Parathyroid adenoma (tissue), 2 donors: ENCODE data around the gene SMIM31.

Source experiments
- H2AFZ ChIP-seq: fragments of 300-600 bp; sonication (generic); one replicate; pipeline ENCODE4 v1.7.0; 2017; ENCODE audit warnings: antibody characterized with exemption, mild to moderate bottlenecking
- H3K27ac ChIP-seq: fragments of 300-600 bp; sonication (generic); one replicate; pipeline ENCODE4 v1.7.0; 2017
- H3K27me3 ChIP-seq: fragments of 300-600 bp; sonication (generic); one replicate; pipeline ENCODE4 v1.7.0; 2017; ENCODE audit warnings: low read length; ENCODE audit not compliant: control insufficient read depth, insufficient read depth
- H3K36me3 ChIP-seq: fragments of 300-600 bp; sonication (generic); one replicate; pipeline ENCODE4 v1.7.0; 2017; ENCODE audit warnings: low read length; ENCODE audit not compliant: control insufficient read depth, insufficient read depth
- H3K4me1 ChIP-seq: fragments of 300-600 bp; sonication (generic); one replicate; pipeline ENCODE4 v1.7.0; 2017; ENCODE audit warnings: control low read depth
- H3K4me2 ChIP-seq: fragments of 300-600 bp; sonication (generic); one replicate; pipeline ENCODE4 v1.7.0; 2017; ENCODE audit warnings: low read length
- H3K4me3 ChIP-seq: fragments of 300-600 bp; sonication (generic); one replicate; pipeline ENCODE4 v1.7.0; 2017; ENCODE audit warnings: low read depth, low read length
- H3K79me2 ChIP-seq: fragments of 300-600 bp; sonication (generic); one replicate; pipeline ENCODE4 v1.7.0; 2017; ENCODE audit warnings: control low read depth
- H3K9ac ChIP-seq: fragments of 300-600 bp; sonication (generic); one replicate; pipeline ENCODE4 v1.7.0; 2017; ENCODE audit warnings: mild to moderate bottlenecking
- H3K9me3 ChIP-seq: fragments of 300-600 bp; sonication (generic); one replicate; pipeline ENCODE4 v1.7.0; 2017; ENCODE audit warnings: low read length; ENCODE audit not compliant: control insufficient read depth
- TF ChIP-seq, protein P1 (sequence below): fragments of 300-600 bp; sonication (generic); IDR thresholded peaks from one replicate; pipeline ENCODE4 v1.7.0; 2017; ENCODE audit warnings: antibody characterized with exemption, mild to moderate bottlenecking
- donor health status: primary hyperparathyroidism.

The SMIM31 gene

DNA sequence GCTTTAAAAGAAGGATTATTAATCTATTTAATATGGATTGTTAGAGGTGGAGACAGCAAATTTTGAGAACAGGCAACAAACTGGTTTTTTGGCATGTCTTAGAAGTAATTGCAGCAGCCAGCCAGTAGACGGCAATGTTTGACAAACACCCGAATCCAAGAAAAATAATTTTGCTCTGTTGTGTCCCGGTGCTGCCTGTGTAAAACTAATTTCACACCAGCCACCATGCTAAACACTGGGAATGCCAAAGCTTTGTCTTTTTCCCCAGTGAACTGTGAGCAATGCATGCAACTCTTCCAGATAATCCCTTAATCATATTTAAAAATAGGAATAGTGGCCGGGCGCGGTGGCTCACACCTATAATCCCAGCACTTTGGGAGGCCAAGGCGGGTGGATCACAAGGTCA is 25.9 kb downstream of the SMIM31 start:
- Histone ChIP-seq H3K27me3 (no peaks in the 10 kb centered on the region), H3K4me2 (no peak overlapping the region), H3K27ac (no peak overlapping the region), H3K9ac (no peak overlapping the region), H3K4me1 (no peaks in the 10 kb centered on the region), H3K9me3 (no peaks in the 10 kb centered on the region), H3K36me3 (no peaks in the 10 kb centered on the region), H2AFZ (no peak overlapping the region), H3K4me3 (no peak overlapping the region), H3K79me2 (no peaks in the 10 kb centered on the region)
- TF ChIP-seq, protein P1, sequence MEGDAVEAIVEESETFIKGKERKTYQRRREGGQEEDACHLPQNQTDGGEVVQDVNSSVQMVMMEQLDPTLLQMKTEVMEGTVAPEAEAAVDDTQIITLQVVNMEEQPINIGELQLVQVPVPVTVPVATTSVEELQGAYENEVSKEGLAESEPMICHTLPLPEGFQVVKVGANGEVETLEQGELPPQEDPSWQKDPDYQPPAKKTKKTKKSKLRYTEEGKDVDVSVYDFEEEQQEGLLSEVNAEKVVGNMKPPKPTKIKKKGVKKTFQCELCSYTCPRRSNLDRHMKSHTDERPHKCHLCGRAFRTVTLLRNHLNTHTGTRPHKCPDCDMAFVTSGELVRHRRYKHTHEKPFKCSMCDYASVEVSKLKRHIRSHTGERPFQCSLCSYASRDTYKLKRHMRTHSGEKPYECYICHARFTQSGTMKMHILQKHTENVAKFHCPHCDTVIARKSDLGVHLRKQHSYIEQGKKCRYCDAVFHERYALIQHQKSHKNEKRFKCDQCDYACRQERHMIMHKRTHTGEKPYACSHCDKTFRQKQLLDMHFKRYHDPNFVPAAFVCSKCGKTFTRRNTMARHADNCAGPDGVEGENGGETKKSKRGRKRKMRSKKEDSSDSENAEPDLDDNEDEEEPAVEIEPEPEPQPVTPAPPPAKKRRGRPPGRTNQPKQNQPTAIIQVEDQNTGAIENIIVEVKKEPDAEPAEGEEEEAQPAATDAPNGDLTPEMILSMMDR = peak; percentile 37

DNA sequence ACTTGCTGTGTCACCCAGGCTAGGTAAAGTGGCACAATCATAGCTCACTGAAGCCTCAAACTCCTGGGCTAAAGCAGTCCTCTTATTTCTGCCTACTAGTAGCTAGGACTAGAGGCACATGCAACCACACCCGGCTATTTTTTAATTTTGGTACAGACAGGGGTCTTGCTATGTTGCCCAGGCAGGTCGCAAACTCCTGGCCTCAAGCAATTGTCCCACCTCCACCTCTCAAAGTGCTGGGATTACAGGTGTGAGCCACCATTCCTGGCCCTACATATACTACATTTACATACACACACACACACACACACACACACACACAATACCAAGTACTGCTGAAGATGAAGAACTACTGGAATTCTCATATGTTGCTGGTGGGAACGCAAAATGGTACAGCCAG is 26.9 kb downstream of the SMIM31 start:
- Histone ChIP-seq H3K79me2 (no peaks in the 10 kb centered on the region), H3K36me3 (no peaks in the 10 kb centered on the region), H3K27me3 (no peaks in the 10 kb centered on the region), H3K27ac (no peak overlapping the region), H3K4me2 (no peak overlapping the region), H3K4me3 (no peak overlapping the region), H3K4me1 (no peaks in the 10 kb centered on the region), H3K9ac (no peak overlapping the region), H3K9me3 (no peaks in the 10 kb centered on the region), H2AFZ (no peak overlapping the region)
- TF ChIP-seq, protein P1 = no peak

DNA sequence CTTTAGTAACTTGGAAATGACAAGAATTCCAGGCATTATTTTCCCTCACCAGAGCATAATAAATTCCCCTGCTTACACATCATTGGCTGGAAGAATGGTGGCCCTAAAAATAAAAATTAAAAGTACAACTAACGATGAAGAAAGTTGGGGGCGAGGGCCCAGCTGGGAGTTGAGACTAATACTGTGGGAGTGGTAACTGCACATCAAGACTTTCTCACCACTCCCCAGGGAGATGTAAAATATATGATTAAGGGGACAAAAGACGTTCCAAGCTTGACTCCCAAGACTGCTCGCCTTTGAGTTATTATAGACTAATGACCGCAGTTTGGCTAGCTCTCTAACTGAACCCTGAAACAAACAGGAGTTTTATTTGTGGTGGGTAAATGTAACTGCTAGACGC is 30.0 kb downstream of the SMIM31 start:
- H3K36me3 ChIP-seq = no peaks in the 10 kb centered on the region
- H2AFZ ChIP-seq = no peak overlapping the region
- no peaks in the 10 kb centered on the region for H3K9me3 ChIP-seq
- H3K4me1 ChIP-seq = no peaks in the 10 kb centered on the region
- H3K27ac ChIP-seq = no peak overlapping the region
- H3K79me2 ChIP-seq = no peaks in the 10 kb centered on the region
- H3K9ac ChIP-seq = no peak overlapping the region
- no peak overlapping the region for H3K4me3 ChIP-seq
- TF ChIP-seq, protein P1 = no peak
- H3K27me3 ChIP-seq = no peaks in the 10 kb centered on the region
- H3K4me2 ChIP-seq = no peak overlapping the region

DNA sequence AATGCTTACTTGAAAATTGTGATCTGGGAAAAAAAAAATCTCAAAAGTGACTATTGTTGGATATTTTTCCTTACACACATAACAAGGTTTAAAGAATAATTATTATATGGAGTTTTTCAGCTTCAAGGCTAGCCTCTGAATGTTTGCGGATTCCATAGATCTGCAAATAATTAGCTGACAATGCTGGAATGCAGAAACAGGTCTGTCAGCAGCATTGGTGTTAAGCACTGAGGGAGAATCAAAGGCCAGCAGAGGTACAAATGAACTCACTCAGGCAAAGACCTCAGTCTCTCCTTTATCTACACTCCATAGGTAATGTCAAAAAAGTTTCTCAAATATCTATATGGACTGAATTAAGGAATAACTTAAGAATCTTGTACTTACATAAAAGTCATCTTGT is 35.1 kb downstream of the SMIM31 start:
- H3K4me2 ChIP-seq = no peak overlapping the region
- no peaks in the 10 kb centered on the region for H3K4me1 ChIP-seq
- H3K9ac ChIP-seq = no peak overlapping the region
- H2AFZ ChIP-seq = no peak overlapping the region
- H3K27me3 ChIP-seq = no peaks in the 10 kb centered on the region
- no peak overlapping the region for H3K27ac ChIP-seq
- H3K79me2 ChIP-seq = no peaks in the 10 kb centered on the region
- no peak overlapping the region for H3K4me3 ChIP-seq
- no peaks in the 10 kb centered on the region for H3K36me3 ChIP-seq
- TF ChIP-seq, protein P1 = no peak
- H3K9me3 ChIP-seq = no peaks in the 10 kb centered on the region

DNA sequence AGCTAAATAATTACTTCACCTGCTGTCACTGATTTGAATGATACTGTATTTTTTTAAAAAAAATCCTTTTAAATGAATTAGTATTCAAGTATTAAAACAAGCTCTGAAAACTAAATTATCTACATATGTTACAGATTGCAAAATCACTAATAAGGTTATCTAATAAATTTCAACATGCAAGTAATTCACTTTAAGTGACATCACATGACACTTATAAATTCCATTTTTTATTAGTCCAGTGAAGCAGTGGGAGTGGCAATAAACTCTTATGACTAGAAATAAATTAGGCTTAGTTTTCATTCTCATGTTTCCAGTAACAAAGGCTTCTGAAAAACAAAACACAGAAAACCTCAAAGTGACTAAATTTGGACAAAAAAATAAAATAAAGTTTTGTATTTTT is 36.3 kb downstream of the SMIM31 start:
- no peak overlapping the region for H3K27ac ChIP-seq
- H3K4me1 ChIP-seq = no peaks in the 10 kb centered on the region
- H3K9me3 ChIP-seq = no peaks in the 10 kb centered on the region
- H3K4me3 ChIP-seq = no peak overlapping the region
- no peaks in the 10 kb centered on the region for H3K79me2 ChIP-seq
- H3K9ac ChIP-seq = no peak overlapping the region
- TF ChIP-seq, protein P1 = no peak
- no peak overlapping the region for H3K4me2 ChIP-seq
- H3K27me3 ChIP-seq = no peaks in the 10 kb centered on the region
- H3K36me3 ChIP-seq = no peaks in the 10 kb centered on the region
- no peak overlapping the region for H2AFZ ChIP-seq
